ENCODE results near the gene MTA3.

DNA sequence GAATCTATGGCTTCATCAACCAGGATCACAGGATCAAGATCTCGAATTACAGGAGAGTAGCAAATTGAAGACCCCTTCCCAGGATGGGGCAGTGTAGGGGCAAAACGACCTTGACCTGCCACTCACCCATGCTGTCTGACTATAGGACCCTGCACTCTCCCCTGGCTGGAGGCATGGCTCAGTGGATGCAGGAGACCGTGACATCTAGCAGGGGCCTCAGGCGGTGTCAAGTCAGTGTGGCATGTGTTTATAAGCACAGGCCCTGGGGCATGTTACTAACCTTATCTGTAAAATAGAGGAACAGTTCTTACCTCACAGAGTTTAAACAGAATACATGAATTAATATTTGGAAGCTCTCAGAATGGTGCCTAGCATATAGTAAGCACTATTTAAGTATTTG lies 220.4 kb downstream of the MTA3 start:
- TF ChIP-seq, protein P1, sequence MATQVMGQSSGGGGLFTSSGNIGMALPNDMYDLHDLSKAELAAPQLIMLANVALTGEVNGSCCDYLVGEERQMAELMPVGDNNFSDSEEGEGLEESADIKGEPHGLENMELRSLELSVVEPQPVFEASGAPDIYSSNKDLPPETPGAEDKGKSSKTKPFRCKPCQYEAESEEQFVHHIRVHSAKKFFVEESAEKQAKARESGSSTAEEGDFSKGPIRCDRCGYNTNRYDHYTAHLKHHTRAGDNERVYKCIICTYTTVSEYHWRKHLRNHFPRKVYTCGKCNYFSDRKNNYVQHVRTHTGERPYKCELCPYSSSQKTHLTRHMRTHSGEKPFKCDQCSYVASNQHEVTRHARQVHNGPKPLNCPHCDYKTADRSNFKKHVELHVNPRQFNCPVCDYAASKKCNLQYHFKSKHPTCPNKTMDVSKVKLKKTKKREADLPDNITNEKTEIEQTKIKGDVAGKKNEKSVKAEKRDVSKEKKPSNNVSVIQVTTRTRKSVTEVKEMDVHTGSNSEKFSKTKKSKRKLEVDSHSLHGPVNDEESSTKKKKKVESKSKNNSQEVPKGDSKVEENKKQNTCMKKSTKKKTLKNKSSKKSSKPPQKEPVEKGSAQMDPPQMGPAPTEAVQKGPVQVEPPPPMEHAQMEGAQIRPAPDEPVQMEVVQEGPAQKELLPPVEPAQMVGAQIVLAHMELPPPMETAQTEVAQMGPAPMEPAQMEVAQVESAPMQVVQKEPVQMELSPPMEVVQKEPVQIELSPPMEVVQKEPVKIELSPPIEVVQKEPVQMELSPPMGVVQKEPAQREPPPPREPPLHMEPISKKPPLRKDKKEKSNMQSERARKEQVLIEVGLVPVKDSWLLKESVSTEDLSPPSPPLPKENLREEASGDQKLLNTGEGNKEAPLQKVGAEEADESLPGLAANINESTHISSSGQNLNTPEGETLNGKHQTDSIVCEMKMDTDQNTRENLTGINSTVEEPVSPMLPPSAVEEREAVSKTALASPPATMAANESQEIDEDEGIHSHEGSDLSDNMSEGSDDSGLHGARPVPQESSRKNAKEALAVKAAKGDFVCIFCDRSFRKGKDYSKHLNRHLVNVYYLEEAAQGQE (IDR thresholded peaks at IDR 0.05; ENCODE audit: insufficient replicate concordance, low read depth): no peak
- TF ChIP-seq, protein P2, sequence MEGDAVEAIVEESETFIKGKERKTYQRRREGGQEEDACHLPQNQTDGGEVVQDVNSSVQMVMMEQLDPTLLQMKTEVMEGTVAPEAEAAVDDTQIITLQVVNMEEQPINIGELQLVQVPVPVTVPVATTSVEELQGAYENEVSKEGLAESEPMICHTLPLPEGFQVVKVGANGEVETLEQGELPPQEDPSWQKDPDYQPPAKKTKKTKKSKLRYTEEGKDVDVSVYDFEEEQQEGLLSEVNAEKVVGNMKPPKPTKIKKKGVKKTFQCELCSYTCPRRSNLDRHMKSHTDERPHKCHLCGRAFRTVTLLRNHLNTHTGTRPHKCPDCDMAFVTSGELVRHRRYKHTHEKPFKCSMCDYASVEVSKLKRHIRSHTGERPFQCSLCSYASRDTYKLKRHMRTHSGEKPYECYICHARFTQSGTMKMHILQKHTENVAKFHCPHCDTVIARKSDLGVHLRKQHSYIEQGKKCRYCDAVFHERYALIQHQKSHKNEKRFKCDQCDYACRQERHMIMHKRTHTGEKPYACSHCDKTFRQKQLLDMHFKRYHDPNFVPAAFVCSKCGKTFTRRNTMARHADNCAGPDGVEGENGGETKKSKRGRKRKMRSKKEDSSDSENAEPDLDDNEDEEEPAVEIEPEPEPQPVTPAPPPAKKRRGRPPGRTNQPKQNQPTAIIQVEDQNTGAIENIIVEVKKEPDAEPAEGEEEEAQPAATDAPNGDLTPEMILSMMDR (IDR thresholded peaks at IDR 0.05; ENCODE audit: insufficient read depth, low read length): no peak
- TF ChIP-seq SPI1 (IDR thresholded peaks at IDR 0.05; ENCODE audit: borderline replicate concordance, low read depth): no peak
- no peak for TF ChIP-seq POLR2AphosphoS5 (IDR thresholded peaks at IDR 0.05; ENCODE audit: low read depth)
